SK-N-SH treated with all-trans-retinoic acid at 6 μM for 48 hours (cell line): Measurements from ENCODE around the gene ITPR3.
A peak's percentile ranks its signal among the peaks of the same experiment; 100 is the strongest.

Experiments used
- ATAC-seq: fragments of 200-7000 bp; cut with Tn5 transposase; 3 replicates; pipeline ENCODE4 v1.9.1; 2020; ENCODE audit warnings: mild to moderate bottlenecking, moderate library complexity
- BACH2 ChIP-seq: fragments of 250-450 bp; sonication (Bioruptor Pico); IDR thresholded peaks from 2 replicates; pipeline ENCODE4 v1.9.0; 2021; ENCODE audit warnings: mild to moderate bottlenecking, borderline replicate concordance
- CSDC2 ChIP-seq: fragments of 250-450 bp; sonication (Bioruptor Pico); IDR thresholded peaks from 2 replicates; pipeline ENCODE4 v1.5.0; 2020; ENCODE audit warnings: mild to moderate bottlenecking, moderate library complexity
- ESRRG ChIP-seq: fragments of 250-450 bp; sonication (Bioruptor Pico); IDR thresholded peaks from 2 replicates; pipeline ENCODE4 v1.6.1; 2021; ENCODE audit warnings: mild to moderate bottlenecking
- GLIS3 ChIP-seq: fragments of 250-450 bp; sonication (Bioruptor Pico); IDR thresholded peaks from 2 replicates; pipeline ENCODE4 v1.5.0; 2020; ENCODE audit warnings: mild to moderate bottlenecking, moderate library complexity
- ISL1 ChIP-seq: fragments of 250-450 bp; sonication (Bioruptor Pico); IDR thresholded peaks from 2 replicates; pipeline ENCODE4 v2.1.2; 2022; ENCODE audit warnings: mild to moderate bottlenecking, moderate library complexity
- OSR1 ChIP-seq: fragments of 250-450 bp; sonication (Bioruptor Pico); IDR thresholded peaks from 2 replicates; pipeline ENCODE4 v1.8.0; 2022; ENCODE audit warnings: moderate library complexity, mild to moderate bottlenecking, inconsistent platforms
- PPARA ChIP-seq: fragments of 250-450 bp; sonication (Bioruptor Pico); IDR thresholded peaks from 2 replicates; pipeline ENCODE4 v1.5.0; 2020; ENCODE audit warnings: mild to moderate bottlenecking, borderline replicate concordance
- RARB ChIP-seq: fragments of 250-450 bp; sonication (Bioruptor Pico); IDR thresholded peaks from 2 replicates; pipeline ENCODE4 v1.8.0; 2021; ENCODE audit warnings: mild to moderate bottlenecking, moderate library complexity
- SNAI2 ChIP-seq: fragments of 250-450 bp; sonication (Bioruptor Pico); IDR thresholded peaks from 2 replicates; pipeline ENCODE4 v1.5.0; 2020; ENCODE audit warnings: mild to moderate bottlenecking, moderate library complexity
- TCF4 ChIP-seq: fragments of 250-450 bp; sonication (Bioruptor Pico); IDR thresholded peaks from 2 replicates; pipeline ENCODE4 v1.8.0; 2021; ENCODE audit warnings: mild to moderate bottlenecking, moderate library complexity, borderline replicate concordance
- TOX ChIP-seq: fragments of 250-450 bp; sonication (Bioruptor Pico); IDR thresholded peaks from 2 replicates; pipeline ENCODE4 v1.8.0; 2021; ENCODE audit warnings: mild to moderate bottlenecking, moderate library complexity, borderline replicate concordance
- ZC3H10 ChIP-seq: fragments of 250-450 bp; sonication (Bioruptor Pico); IDR thresholded peaks from 2 replicates; pipeline ENCODE4 v1.5.1; 2021; ENCODE audit warnings: mild to moderate bottlenecking, moderate library complexity
- ZFP3 ChIP-seq: fragments of 250-450 bp; sonication (Bioruptor Pico); IDR thresholded peaks from 2 replicates; pipeline ENCODE4 v1.5.0; 2020; ENCODE audit warnings: mild to moderate bottlenecking, moderate library complexity
- ZFP30 ChIP-seq: fragments of 450-650 bp; formaldehyde crosslinking; IDR thresholded peaks from 2 replicates; pipeline ENCODE4 v1.5.0; 2022; ENCODE audit warnings: mild to moderate bottlenecking, moderate library complexity
- ZNF565 ChIP-seq: fragments of 450-650 bp; formaldehyde crosslinking; conservative IDR thresholded peaks from 2 replicates; pipeline ENCODE4 v1.5.0; 2020; ENCODE audit warnings: low read depth, mild to moderate bottlenecking, moderate library complexity
- ZNF70 ChIP-seq: fragments of 450-650 bp; formaldehyde crosslinking; IDR thresholded peaks from 2 replicates; pipeline ENCODE4 v1.5.0; 2020; ENCODE audit warnings: mild to moderate bottlenecking, moderate library complexity
- ZNF8 ChIP-seq: fragments of 450-650 bp; formaldehyde crosslinking; IDR thresholded peaks from 2 replicates; pipeline ENCODE4 v1.5.0; 2020; ENCODE audit warnings: mild to moderate bottlenecking, moderate library complexity
- TF ChIP-seq, protein P1 (sequence below): fragments of 250-450 bp; sonication (Bioruptor Pico); IDR thresholded peaks from 2 replicates; pipeline ENCODE4 v1.8.0; 2021; ENCODE audit warnings: low read depth, mild to moderate bottlenecking, moderate library complexity, borderline replicate concordance
- TF ChIP-seq, protein P2 (sequence below): fragments of 250-450 bp; sonication (Bioruptor Pico); IDR thresholded peaks from 2 replicates; pipeline ENCODE4 v1.5.1; 2021; ENCODE audit warnings: mild to moderate bottlenecking, moderate library complexity
- TF ChIP-seq, protein P3 (sequence below): fragments of 250-450 bp; sonication (Bioruptor Pico); IDR thresholded peaks from 2 replicates; pipeline ENCODE4 v1.5.0; 2020; ENCODE audit warnings: mild to moderate bottlenecking, moderate library complexity
- TF ChIP-seq, protein P4 (sequence below): fragments of 250-450 bp; sonication (Bioruptor Pico); IDR thresholded peaks from 2 replicates; pipeline ENCODE4 v1.5.1; 2020; ENCODE audit warnings: low read depth, mild to moderate bottlenecking, moderate library complexity
- TF ChIP-seq, protein P5 (sequence below): fragments of 250-450 bp; sonication (Bioruptor Pico); IDR thresholded peaks from 2 replicates; pipeline ENCODE4 v1.8.0; 2020; ENCODE audit warnings: mild to moderate bottlenecking, moderate library complexity, borderline replicate concordance

Gene ITPR3

DNA sequence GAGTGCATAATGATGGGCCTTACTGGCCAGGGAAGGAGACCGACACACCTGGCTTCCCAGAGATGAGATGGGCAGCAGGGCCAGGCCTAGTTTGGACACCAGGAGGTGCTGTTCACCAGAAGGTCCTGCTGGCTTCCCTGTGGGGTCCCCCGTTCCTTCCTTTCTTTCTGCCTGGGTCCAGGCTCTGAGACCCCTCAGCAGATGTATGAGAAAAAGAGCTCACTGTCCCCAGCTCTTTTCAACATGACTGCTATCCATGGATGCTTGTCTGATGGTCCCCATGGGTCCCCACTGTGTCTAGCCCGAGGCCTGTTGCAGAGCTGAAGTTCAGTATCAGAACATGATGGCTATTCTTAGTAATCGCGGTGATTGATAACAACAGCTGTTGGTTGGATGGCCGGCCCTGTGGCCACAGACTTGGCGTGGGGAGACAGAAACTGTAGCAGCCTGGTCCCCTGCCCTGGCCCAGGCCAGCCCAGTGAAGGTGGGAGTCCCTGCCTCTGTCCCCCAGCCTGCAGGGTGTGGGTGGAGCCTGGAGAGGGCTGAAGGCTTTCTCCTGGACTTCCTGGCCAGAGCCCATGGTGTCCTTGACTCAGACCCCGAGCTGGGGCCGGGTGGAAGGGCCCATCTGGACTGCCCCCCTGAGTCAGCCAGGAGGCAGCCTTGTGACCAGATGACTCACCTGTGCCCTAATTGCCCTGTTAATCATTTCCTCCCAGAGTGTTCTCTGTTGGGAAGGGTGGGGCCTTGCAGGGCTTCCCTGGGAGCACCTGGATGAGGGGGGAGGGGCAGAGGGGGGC is 31.2 kb upstream of the ITPR3 start:
- TF ChIP-seq PPARA (CRISPR knock-in tag) (no peak), CSDC2 (CRISPR knock-in tag) (no peak), TCF4 (CRISPR knock-in tag) (no peak), ZFP3 (CRISPR knock-in tag) (no peak), SNAI2 (CRISPR knock-in tag) (no peak), ZNF8 (CRISPR knock-in tag) (no peak), ZNF70 (CRISPR knock-in tag) (no peak), ZNF565 (CRISPR knock-in tag) (no peak), ZFP30 (CRISPR knock-in tag) (no peak), ZC3H10 (CRISPR knock-in tag) (no peak), TOX (no peak), BACH2 (CRISPR knock-in tag) (no peak), ISL1 (CRISPR knock-in tag) (no peak)
- TF ChIP-seq, protein P1, sequence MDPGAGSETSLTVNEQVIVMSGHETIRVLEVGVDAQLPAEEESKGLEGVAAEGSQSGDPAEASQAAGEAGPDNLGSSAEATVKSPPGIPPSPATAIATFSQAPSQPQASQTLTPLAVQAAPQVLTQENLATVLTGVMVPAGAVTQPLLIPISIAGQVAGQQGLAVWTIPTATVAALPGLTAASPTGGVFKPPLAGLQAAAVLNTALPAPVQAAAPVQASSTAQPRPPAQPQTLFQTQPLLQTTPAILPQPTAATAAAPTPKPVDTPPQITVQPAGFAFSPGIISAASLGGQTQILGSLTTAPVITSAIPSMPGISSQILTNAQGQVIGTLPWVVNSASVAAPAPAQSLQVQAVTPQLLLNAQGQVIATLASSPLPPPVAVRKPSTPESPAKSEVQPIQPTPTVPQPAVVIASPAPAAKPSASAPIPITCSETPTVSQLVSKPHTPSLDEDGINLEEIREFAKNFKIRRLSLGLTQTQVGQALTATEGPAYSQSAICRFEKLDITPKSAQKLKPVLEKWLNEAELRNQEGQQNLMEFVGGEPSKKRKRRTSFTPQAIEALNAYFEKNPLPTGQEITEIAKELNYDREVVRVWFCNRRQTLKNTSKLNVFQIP (CRISPR knock-in tag): no peak
- TF ChIP-seq, protein P2, sequence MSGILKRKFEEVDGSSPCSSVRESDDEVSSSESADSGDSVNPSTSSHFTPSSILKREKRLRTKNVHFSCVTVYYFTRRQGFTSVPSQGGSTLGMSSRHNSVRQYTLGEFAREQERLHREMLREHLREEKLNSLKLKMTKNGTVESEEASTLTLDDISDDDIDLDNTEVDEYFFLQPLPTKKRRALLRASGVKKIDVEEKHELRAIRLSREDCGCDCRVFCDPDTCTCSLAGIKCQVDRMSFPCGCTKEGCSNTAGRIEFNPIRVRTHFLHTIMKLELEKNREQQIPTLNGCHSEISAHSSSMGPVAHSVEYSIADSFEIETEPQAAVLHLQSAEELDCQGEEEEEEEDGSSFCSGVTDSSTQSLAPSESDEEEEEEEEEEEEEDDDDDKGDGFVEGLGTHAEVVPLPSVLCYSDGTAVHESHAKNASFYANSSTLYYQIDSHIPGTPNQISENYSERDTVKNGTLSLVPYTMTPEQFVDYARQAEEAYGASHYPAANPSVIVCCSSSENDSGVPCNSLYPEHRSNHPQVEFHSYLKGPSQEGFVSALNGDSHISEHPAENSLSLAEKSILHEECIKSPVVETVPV (CRISPR knock-in tag): no peak
- TF ChIP-seq, protein P3, sequence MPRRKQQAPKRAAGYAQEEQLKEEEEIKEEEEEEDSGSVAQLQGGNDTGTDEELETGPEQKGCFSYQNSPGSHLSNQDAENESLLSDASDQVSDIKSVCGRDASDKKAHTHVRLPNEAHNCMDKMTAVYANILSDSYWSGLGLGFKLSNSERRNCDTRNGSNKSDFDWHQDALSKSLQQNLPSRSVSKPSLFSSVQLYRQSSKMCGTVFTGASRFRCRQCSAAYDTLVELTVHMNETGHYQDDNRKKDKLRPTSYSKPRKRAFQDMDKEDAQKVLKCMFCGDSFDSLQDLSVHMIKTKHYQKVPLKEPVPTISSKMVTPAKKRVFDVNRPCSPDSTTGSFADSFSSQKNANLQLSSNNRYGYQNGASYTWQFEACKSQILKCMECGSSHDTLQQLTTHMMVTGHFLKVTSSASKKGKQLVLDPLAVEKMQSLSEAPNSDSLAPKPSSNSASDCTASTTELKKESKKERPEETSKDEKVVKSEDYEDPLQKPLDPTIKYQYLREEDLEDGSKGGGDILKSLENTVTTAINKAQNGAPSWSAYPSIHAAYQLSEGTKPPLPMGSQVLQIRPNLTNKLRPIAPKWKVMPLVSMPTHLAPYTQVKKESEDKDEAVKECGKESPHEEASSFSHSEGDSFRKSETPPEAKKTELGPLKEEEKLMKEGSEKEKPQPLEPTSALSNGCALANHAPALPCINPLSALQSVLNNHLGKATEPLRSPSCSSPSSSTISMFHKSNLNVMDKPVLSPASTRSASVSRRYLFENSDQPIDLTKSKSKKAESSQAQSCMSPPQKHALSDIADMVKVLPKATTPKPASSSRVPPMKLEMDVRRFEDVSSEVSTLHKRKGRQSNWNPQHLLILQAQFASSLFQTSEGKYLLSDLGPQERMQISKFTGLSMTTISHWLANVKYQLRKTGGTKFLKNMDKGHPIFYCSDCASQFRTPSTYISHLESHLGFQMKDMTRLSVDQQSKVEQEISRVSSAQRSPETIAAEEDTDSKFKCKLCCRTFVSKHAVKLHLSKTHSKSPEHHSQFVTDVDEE: no peak
- TF ChIP-seq, protein P4, sequence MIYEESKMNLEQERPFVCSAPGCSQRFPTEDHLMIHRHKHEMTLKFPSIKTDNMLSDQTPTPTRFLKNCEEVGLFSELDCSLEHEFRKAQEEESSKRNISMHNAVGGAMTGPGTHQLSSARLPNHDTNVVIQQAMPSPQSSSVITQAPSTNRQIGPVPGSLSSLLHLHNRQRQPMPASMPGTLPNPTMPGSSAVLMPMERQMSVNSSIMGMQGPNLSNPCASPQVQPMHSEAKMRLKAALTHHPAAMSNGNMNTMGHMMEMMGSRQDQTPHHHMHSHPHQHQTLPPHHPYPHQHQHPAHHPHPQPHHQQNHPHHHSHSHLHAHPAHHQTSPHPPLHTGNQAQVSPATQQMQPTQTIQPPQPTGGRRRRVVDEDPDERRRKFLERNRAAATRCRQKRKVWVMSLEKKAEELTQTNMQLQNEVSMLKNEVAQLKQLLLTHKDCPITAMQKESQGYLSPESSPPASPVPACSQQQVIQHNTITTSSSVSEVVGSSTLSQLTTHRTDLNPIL: no peak
- peak; percentile 78 for ATAC-seq

DNA sequence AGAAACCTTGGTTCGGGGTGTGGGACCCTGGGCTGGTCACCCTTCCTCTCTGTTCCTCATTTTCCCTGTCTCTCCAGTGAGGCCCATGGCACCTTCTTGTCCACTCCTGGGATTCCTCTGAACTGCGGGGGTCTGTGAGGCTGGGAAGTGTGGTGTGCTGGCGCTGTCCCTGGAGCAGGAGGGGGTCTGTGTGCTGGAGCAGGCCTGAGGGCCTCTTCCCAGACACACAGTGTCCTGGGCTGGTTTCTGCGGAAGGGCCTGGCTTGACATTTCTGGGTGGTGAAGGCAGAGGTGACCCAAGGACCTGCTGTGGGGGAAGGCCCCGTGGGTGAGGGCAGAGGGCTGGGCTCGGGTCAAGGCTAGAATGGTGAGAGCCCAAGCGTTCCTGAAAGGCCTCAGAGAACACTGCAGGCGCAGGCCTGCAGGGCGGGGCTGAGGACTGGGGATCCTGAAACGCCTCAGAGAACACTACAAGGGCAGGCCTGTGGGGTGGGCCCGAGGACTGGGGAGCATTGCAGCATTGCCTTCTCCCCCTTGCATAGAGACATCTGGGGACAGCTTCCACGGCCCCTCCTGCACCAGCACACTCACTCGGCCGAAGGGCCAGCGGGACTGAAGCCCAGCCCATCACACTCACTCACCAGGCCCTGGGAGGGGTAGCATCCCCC is 30.5 kb upstream of the ITPR3 start:
- TF ChIP-seq, protein P3: no peak
- TF ChIP-seq ZC3H10 (CRISPR knock-in tag) (no peak), ZNF8 (CRISPR knock-in tag) (no peak), ISL1 (CRISPR knock-in tag) (no peak), GLIS3 (CRISPR knock-in tag) (no peak), ZFP30 (CRISPR knock-in tag) (no peak), OSR1 (no peak), TOX (no peak), TCF4 (CRISPR knock-in tag) (no peak), ZNF70 (CRISPR knock-in tag) (no peak), ESRRG (CRISPR knock-in tag) (no peak), RARB (CRISPR knock-in tag) (no peak)
- TF ChIP-seq, protein P2 (CRISPR knock-in tag): no peak
- TF ChIP-seq, protein P4: no peak
- TF ChIP-seq, protein P5, sequence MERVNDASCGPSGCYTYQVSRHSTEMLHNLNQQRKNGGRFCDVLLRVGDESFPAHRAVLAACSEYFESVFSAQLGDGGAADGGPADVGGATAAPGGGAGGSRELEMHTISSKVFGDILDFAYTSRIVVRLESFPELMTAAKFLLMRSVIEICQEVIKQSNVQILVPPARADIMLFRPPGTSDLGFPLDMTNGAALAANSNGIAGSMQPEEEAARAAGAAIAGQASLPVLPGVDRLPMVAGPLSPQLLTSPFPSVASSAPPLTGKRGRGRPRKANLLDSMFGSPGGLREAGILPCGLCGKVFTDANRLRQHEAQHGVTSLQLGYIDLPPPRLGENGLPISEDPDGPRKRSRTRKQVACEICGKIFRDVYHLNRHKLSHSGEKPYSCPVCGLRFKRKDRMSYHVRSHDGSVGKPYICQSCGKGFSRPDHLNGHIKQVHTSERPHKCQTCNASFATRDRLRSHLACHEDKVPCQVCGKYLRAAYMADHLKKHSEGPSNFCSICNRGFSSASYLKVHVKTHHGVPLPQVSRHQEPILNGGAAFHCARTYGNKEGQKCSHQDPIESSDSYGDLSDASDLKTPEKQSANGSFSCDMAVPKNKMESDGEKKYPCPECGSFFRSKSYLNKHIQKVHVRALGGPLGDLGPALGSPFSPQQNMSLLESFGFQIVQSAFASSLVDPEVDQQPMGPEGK: no peak
- peak; percentile 13; the same call in 2 of the 3 replicates for ATAC-seq
